Stomach (tissue), 9 donors: ENCODE data around the gene SEMA6C. TPM values are rescaled to one million over a fixed set of nuclear protein-coding genes. Genes with fewer than 3 reads are reported as not detected.
A peak's percentile ranks its signal among the peaks of the same experiment; 100 is the strongest.

Experiments
- DNase-seq, 2 donors: peaks; one replicate each; pipeline versions ENCODE4 v3.0.0 to v3.0.0-alpha.2; 2013 to 2019
- H3K27ac ChIP-seq, 5 donors: fragments of 200-600 bp in 4 of 5; sonication (generic) in 4 of 5; one replicate each; pipeline ENCODE4 v1.5.1; 2013 to 2019; ENCODE audit warnings: mild to moderate bottlenecking in 1 of 5, moderate library complexity in 1 of 5
- H3K27me3 ChIP-seq, 3 donors: fragments of 200-600 bp; sonication (generic); one replicate each; pipeline ENCODE4 v1.5.1; 2017 to 2019; ENCODE audit warnings: mixed run types in 1 of 3
- H3K36me3 ChIP-seq, 4 donors: fragments of 200-600 bp; sonication (generic); 1 replicate in 3 of 4; 2 replicates in 1 of 4; pipeline ENCODE4 v1.5.1; 2016 to 2019
- H3K4me1 ChIP-seq, 4 donors: fragments of 200-600 bp; sonication (generic); one replicate each; pipeline ENCODE4 v1.5.1; 2016 to 2019
- H3K4me3 ChIP-seq, 4 donors: fragments of 200-600 bp; sonication (generic) in 3 of 4; one replicate each; pipeline ENCODE4 v1.5.1; 2016 to 2019; ENCODE audit warnings: mild to moderate bottlenecking in 1 of 4
- H3K9me3 ChIP-seq, 4 donors: fragments of 200-600 bp; sonication (generic); one replicate each; pipeline ENCODE4 v1.5.1; 2016 to 2019
- CTCF ChIP-seq, 7 experiments: fragments of 450-650 bp in 4 of 7; fragments of 200-600 bp in 3 of 7; sonication (generic) in 3 of 7; IDR thresholded peaks; one replicate each; pipeline ENCODE4 v1.5.1; 2016 to 2019; ENCODE audit warnings: antibody characterized with exemption in 7 of 7, control low read depth in 2 of 7, mild to moderate bottlenecking in 1 of 7
- EP300 ChIP-seq: sonication (generic); formaldehyde crosslinking; IDR thresholded peaks from one replicate; pipeline ENCODE4 v1.6.1; 2017; ENCODE audit warnings: antibody characterized with exemption
- POLR2A ChIP-seq, 4 donors: fragments of 450-650 bp; IDR thresholded peaks; one replicate each; pipeline ENCODE4 v1.6.1; 2016; ENCODE audit warnings: antibody characterized with exemption in 4 of 4, control low read depth in 2 of 4, mild to moderate bottlenecking in 1 of 4, moderate library complexity in 1 of 4
- POLR2AphosphoS5 ChIP-seq, 3 donors: sonication (generic); formaldehyde crosslinking; IDR thresholded peaks; one replicate each; pipeline ENCODE4 v1.6.1; 2016; ENCODE audit warnings: antibody characterized with exemption in 3 of 3
- WGBS, 5 donors: extraction: QIAGEN DNeasy Blood & Tissue Kit in 3 of 5; methylation state at CpG; one replicate each; pipeline versions ENCODE4 v1.1.5 to v1.1.7; 2013 to 2018; 5-methylcytosine and 5-hydroxymethylcytosine counted together
- intact Hi-C: fragments of 100-400 bp; cut with DNase I; formaldehyde crosslinking; loops from one replicate; pipeline ENCODE4 v1.15.1; 2023; ENCODE audit warnings: low total_unique reads
- polyA plus RNA-seq, 3 donors: library from polyadenylated mRNA; stranded (reverse); fragments of 200-250 nt; gene quantifications; one replicate each; pipeline ENCODE4 v1.2.3, GENCODE V29; 2013
- total RNA-seq, 5 donors: library from RNA; depleted of rRNA; stranded (reverse); fragments of >200 nt; gene quantifications; one replicate each; pipeline versions ENCODE4 v1.1.0 to v1.2.3, GENCODE V29; 2014 to 2016
- donor health status: healthy with polysubstance abuse.
- donor health status: Bipolar disorder and iron deficiency.
- donor health status: healthy.

SEMA6C gene
- total and polyA plus RNA-seq, 8 donors: 4.4 to 13.9 (median 9.1) TPM

DNA sequence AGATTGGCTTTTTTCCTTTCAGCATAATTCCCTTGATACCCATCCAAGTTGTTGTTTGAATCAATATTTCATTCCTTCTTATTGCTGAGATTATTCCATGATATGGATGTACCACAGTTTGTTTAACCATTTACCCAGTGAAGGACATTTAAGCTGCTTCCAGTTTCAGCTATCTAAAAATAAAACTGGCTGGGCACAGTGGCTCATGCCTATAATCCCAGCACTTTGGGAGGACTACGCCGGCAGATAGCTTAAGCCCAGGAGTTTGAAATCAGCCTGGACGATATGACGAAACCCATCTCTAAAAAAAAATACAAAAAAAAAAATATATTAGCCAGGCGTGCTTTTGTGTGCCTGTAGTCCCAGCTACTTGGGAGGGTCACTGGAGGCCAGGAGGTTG lies 32.6 kb downstream of the SEMA6C start:
- Histone ChIP-seq H3K36me3 (peaks cover 6 to 75% (median 65%) of the 10 kb centered on the region in 4 donors), H3K4me1 (no peaks in the 10 kb centered on the region), H3K4me3 (no peak overlapping the region), H3K9me3 (no peaks in the 10 kb centered on the region), H3K27ac (no peak overlapping the region), H3K27me3 (no peaks in the 10 kb centered on the region)
- 94 to 98% (median 96%) methylated on average over 5 of the region's 5 CpGs for WGBS, 5 donors
- no peak for TF ChIP-seq CTCF (IDR thresholded peaks at IDR 0.05)
- TF ChIP-seq POLR2AphosphoS5 (IDR thresholded peaks at IDR 0.05): no peak
- no peak for TF ChIP-seq EP300
- TF ChIP-seq POLR2A (IDR thresholded peaks at IDR 0.05): no peak
- intact Hi-C loops: no loop called here
- DNase-seq: no peak

DNA sequence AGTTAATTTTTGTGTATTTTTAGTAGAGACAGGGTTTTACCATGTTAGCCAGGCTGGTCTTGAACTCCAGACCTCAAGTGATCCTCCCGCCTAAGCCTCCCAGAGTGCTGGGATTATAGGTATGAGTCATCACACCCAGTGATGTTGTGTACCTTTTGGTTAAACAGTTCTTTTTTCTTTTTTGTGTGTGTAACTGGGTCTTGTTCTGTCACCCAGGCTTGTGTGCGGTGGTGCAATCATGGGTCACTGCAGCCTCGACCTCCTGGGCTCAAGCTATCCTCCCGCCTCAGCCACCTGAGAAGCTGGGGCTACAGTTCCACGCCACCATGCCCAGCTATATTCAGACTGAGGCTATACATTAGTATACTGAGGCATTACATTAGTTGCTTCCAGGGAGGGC lies 38.1 kb downstream of the SEMA6C start:
- TF ChIP-seq POLR2A (IDR thresholded peaks at IDR 0.05) (no peak), CTCF (IDR thresholded peaks at IDR 0.05) (no peak), EP300 (no peak), POLR2AphosphoS5 (IDR thresholded peaks at IDR 0.05) (no peak)
- no peak overlapping the region for H3K27ac ChIP-seq
- no peaks in the 10 kb centered on the region for H3K4me1 ChIP-seq
- H3K36me3 ChIP-seq: peaks cover 12 to 68% (median 60%) of the 10 kb centered on the region in 4 donors
- no peak for DNase-seq
- no peaks in the 10 kb centered on the region for H3K27me3 ChIP-seq
- no peaks in the 10 kb centered on the region for H3K9me3 ChIP-seq
- intact Hi-C loops: no loop called here
- no peak overlapping the region for H3K4me3 ChIP-seq
- WGBS, 5 donors: 90 to 94% (median 93%) methylated on average over 5 of the region's 5 CpGs

DNA sequence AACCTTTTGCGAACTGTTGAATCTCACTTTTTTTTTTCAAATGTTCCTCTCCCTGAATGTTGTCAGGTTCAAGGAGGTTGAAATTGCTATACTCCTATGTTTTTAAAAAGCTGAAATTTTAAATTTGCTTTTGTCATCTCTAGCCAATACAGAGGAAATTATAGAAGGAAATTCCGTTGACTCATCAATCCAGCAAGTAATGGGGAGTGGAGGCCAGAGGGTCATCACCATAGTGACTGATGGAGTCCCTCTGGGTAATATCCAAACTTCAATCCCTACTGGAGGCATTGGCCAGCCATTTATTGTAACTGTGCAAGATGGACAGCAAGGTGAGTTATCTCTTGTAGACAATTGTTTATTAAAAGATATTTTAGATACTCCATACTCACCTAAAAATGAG lies 39.5 kb downstream of the SEMA6C start:
- H3K27ac ChIP-seq: no peak overlapping the region
- H3K36me3 ChIP-seq: peaks cover 12 to 74% (median 65%) of the 10 kb centered on the region in 4 donors
- WGBS, 5 donors: 59 to 75% (median 70%) methylated on average over 2 of the region's 2 CpGs
- TF ChIP-seq CTCF (IDR thresholded peaks at IDR 0.05) (no peak), POLR2A (IDR thresholded peaks at IDR 0.05) (no peak), EP300 (no peak), POLR2AphosphoS5 (IDR thresholded peaks at IDR 0.05) (no peak)
- H3K4me3 ChIP-seq: no peak overlapping the region
- intact Hi-C loops: no loop called here
- no peaks in the 10 kb centered on the region for H3K9me3 ChIP-seq
- peak in 1 of 2 donors; percentile 7 for DNase-seq
- H3K4me1 ChIP-seq: no peaks in the 10 kb centered on the region
- no peaks in the 10 kb centered on the region for H3K27me3 ChIP-seq

- Histone ChIP-seq H3K4me3 (no peak overlapping the region), H3K9me3 (no peaks in the 10 kb centered on the region), H3K4me1 (no peaks in the 10 kb centered on the region), H3K27ac (no peak overlapping the region), H3K27me3 (no peaks in the 10 kb centered on the region), H3K36me3 (peaks cover 12 to 67% (median 58%) of the 10 kb centered on the region in 4 donors)
- TF ChIP-seq CTCF (IDR thresholded peaks at IDR 0.05) (no peak), POLR2A (IDR thresholded peaks at IDR 0.05) (no peak), EP300 (no peak)
- DNase-seq: no peak
- intact Hi-C loops: no loop called here
Observed at GRCh38 chr1:151104630-151105029, 41.8 kb downstream of the SEMA6C start.
